HepG2 (cell line): Measurements from ENCODE around the gene STX5. TPM values are rescaled to one million over a fixed set of nuclear protein-coding genes. Genes with fewer than 3 reads are reported as not detected.

ENCODE experiments used
- CBFB ChIP-seq: sonication (generic); formaldehyde crosslinking; IDR thresholded peaks from 2 replicates; pipeline ENCODE4 v1.4.0; 2020; ENCODE audit warnings: missing genetic modification reagents
- HDAC2 ChIP-seq: sonication (generic); formaldehyde crosslinking; IDR thresholded peaks from 2 replicates; pipeline ENCODE4 v1.4.0; 2020; ENCODE audit warnings: missing genetic modification reagents
- IKZF1 ChIP-seq: fragments of 450-650 bp; IDR thresholded peaks from 2 replicates; pipeline ENCODE4 v1.7.1; 2016
- MZF1 ChIP-seq: sonication (generic); formaldehyde crosslinking; IDR thresholded peaks from 2 replicates; pipeline ENCODE4 v1.8.1; 2023; ENCODE audit warnings: mild to moderate bottlenecking, missing genetic modification reagents, borderline replicate concordance
- SALL1 ChIP-seq: sonication (generic); formaldehyde crosslinking; IDR thresholded peaks from 2 replicates; pipeline ENCODE4 v1.8.0; 2022; ENCODE audit warnings: mild to moderate bottlenecking, missing genetic modification reagents
- SOX13 ChIP-seq, 3 experiments: fragments of 450-650 bp in 1 of 3; sonication (generic) in 1 of 3; formaldehyde crosslinking in 1 of 3; IDR thresholded peaks in 2 of 3; conservative IDR thresholded peaks in 1 of 3; 2 replicates each; pipeline versions ENCODE4 v1.5.0 to v1.6.1; 2016 to 2020; ENCODE audit warnings: antibody characterized with exemption in 1 of 3, mild to moderate bottlenecking in 1 of 3, missing compliant biosample characterization in 1 of 3, missing genetic modification reagents in 1 of 3, moderate library complexity in 1 of 3
- ZNF335 ChIP-seq: sonication (generic); formaldehyde crosslinking; IDR thresholded peaks from 2 replicates; pipeline ENCODE4 v1.4.0; 2020; ENCODE audit warnings: missing genetic modification reagents
- ZNF430 ChIP-seq: sonication (generic); formaldehyde crosslinking; IDR thresholded peaks from 2 replicates; pipeline ENCODE4 v1.9.0; 2021; ENCODE audit warnings: mild to moderate bottlenecking, missing genetic modification reagents
- ZNF546 ChIP-seq: sonication (generic); formaldehyde crosslinking; conservative IDR thresholded peaks from 2 replicates; pipeline ENCODE4 v1.8.1; 2023; ENCODE audit warnings: mild to moderate bottlenecking, missing genetic modification reagents
- ZNF556 ChIP-seq: sonication (generic); formaldehyde crosslinking; IDR thresholded peaks from 2 replicates; pipeline ENCODE4 v1.4.0; 2020; ENCODE audit warnings: mild to moderate bottlenecking, missing genetic modification reagents, borderline replicate concordance
- ZSCAN9 ChIP-seq: IDR thresholded peaks from 2 replicates; pipeline ENCODE4 v1.6.1; 2016; ENCODE audit warnings: borderline replicate concordance
- polyA plus RNA-seq, 8 experiments: library from polyadenylated mRNA; depleted of rRNA in 3 of 8; stranded (reverse) in 7 of 8; unstranded in 1 of 8; fragments of >200 nt; fragmentation: Illumina TruSeq in 4 of 8; extraction: Trizol in 4 of 8; gene quantifications; 2 replicates each; pipeline versions ENCODE4 v1.2.1 to v1.2.3, GENCODE V29; 2011 to 2016; ENCODE audit warnings: low read depth in 4 of 8, missing spikeins in 1 of 8, mixed read lengths in 1 of 8; ENCODE audit not compliant: insufficient read depth in 1 of 8
- total RNA-seq, 5 experiments: library from RNA; depleted of rRNA; stranded (reverse); fragments of >200 nt; fragmentation: Illumina TruSeq; extraction: Trizol; gene quantifications; 2 replicates each; pipeline ENCODE4 v1.2.3, GENCODE V29; 2016; ENCODE audit warnings: low read depth in 1 of 5
- TF ChIP-seq, protein P1 (sequence below): sonication (generic); formaldehyde crosslinking; IDR thresholded peaks from 2 replicates; pipeline ENCODE4 v1.4.0; 2020; ENCODE audit warnings: low read depth, missing genetic modification reagents
- TF ChIP-seq, protein P2 (sequence below): sonication (generic); formaldehyde crosslinking; IDR thresholded peaks from 2 replicates; pipeline ENCODE4 v1.4.0; 2020; ENCODE audit warnings: mild to moderate bottlenecking, missing genetic modification reagents
- TF ChIP-seq, protein P3 (sequence below): sonication (generic); formaldehyde crosslinking; IDR thresholded peaks from 2 replicates; pipeline ENCODE4 v1.4.0; 2020; ENCODE audit warnings: missing genetic modification reagents
- TF ChIP-seq, protein P4 (sequence below): sonication (generic); formaldehyde crosslinking; IDR thresholded peaks from 2 replicates; pipeline ENCODE4 v1.4.0; 2020; ENCODE audit warnings: missing genetic modification reagents
- TF ChIP-seq, protein P5 (sequence below): sonication (generic); formaldehyde crosslinking; IDR thresholded peaks from 2 replicates; pipeline ENCODE4 v1.9.0; 2021; ENCODE audit warnings: missing genetic modification reagents, borderline replicate concordance

STX5 gene
- total and polyA plus RNA-seq, 2 of the 13 experiments (the other 11 are each of a cell fraction or from before 2014, with no cell fraction given): 26.9 to 30.0 TPM

DNA sequence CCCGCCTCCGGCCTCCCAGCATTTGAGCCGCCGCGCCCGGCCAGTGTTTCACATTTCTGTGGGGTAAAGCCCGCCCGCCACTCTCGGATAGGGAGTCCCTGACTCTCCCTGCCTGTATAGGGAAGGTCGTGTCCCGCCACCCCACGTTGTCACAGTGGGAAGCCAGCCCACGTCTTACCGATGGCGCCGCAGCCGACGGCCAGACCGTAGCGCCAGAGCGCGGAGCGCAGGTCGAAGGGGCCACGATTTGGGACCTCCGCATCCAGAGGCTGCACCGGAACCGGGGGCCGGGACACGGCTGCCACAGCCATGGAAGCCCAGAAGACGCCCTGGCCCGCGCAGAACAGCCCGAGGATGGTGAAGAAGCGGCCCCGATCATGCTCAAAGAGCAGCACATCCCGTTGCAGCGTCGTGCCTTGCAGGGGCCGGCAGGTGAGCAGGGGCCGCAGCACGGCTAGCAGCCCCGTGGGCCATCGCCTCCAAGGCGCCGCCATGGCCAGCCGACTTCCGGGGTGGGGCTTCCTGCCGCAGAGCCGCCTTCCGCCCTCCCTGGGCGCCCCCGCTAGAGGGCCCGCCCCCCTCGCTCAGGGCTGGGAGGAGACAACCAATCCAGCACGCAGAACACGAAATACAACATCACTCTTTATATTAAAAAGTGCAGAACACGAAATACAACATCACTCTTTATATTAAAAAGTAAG lies 40.2 kb downstream of the STX5 start, which contains the start of gene TMEM223 (continued):
- TF ChIP-seq, protein P1, sequence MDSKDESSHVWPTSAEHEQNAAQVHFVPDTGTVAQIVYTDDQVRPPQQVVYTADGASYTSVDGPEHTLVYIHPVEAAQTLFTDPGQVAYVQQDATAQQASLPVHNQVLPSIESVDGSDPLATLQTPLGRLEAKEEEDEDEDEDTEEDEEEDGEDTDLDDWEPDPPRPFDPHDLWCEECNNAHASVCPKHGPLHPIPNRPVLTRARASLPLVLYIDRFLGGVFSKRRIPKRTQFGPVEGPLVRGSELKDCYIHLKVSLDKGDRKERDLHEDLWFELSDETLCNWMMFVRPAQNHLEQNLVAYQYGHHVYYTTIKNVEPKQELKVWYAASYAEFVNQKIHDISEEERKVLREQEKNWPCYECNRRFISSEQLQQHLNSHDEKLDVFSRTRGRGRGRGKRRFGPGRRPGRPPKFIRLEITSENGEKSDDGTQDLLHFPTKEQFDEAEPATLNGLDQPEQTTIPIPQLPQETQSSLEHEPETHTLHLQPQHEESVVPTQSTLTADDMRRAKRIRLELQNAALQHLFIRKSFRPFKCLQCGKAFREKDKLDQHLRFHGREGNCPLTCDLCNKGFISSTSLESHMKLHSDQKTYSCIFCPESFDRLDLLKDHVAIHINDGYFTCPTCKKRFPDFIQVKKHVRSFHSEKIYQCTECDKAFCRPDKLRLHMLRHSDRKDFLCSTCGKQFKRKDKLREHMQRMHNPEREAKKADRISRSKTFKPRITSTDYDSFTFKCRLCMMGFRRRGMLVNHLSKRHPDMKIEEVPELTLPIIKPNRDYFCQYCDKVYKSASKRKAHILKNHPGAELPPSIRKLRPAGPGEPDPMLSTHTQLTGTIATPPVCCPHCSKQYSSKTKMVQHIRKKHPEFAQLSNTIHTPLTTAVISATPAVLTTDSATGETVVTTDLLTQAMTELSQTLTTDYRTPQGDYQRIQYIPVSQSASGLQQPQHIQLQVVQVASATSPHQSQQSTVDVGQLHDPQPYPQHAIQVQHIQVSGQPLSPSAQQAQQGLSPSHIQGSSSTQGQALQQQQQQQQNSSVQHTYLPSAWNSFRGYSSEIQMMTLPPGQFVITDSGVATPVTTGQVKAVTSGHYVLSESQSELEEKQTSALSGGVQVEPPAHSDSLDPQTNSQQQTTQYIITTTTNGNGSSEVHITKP: peak; percentile 54; the same call in 1 of the 2 replicates
- TF ChIP-seq, protein P2, sequence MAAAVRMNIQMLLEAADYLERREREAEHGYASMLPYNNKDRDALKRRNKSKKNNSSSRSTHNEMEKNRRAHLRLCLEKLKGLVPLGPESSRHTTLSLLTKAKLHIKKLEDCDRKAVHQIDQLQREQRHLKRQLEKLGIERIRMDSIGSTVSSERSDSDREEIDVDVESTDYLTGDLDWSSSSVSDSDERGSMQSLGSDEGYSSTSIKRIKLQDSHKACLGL (CRISPR knock-in tag): peak; percentile 92; the same call in 1 of the 2 replicates
- peak; percentile 60 for TF ChIP-seq SALL1 (CRISPR knock-in tag)
- TF ChIP-seq, protein P3, sequence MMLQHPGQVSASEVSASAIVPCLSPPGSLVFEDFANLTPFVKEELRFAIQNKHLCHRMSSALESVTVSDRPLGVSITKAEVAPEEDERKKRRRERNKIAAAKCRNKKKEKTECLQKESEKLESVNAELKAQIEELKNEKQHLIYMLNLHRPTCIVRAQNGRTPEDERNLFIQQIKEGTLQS (CRISPR knock-in tag): peak; percentile 41; the same call in 1 of the 2 replicates
- peak; percentile 55; the same call in 1 of the 2 replicates for TF ChIP-seq ZNF430 (CRISPR knock-in tag)
- TF ChIP-seq ZNF546 (CRISPR knock-in tag): peak; percentile 94
- TF ChIP-seq, protein P4, sequence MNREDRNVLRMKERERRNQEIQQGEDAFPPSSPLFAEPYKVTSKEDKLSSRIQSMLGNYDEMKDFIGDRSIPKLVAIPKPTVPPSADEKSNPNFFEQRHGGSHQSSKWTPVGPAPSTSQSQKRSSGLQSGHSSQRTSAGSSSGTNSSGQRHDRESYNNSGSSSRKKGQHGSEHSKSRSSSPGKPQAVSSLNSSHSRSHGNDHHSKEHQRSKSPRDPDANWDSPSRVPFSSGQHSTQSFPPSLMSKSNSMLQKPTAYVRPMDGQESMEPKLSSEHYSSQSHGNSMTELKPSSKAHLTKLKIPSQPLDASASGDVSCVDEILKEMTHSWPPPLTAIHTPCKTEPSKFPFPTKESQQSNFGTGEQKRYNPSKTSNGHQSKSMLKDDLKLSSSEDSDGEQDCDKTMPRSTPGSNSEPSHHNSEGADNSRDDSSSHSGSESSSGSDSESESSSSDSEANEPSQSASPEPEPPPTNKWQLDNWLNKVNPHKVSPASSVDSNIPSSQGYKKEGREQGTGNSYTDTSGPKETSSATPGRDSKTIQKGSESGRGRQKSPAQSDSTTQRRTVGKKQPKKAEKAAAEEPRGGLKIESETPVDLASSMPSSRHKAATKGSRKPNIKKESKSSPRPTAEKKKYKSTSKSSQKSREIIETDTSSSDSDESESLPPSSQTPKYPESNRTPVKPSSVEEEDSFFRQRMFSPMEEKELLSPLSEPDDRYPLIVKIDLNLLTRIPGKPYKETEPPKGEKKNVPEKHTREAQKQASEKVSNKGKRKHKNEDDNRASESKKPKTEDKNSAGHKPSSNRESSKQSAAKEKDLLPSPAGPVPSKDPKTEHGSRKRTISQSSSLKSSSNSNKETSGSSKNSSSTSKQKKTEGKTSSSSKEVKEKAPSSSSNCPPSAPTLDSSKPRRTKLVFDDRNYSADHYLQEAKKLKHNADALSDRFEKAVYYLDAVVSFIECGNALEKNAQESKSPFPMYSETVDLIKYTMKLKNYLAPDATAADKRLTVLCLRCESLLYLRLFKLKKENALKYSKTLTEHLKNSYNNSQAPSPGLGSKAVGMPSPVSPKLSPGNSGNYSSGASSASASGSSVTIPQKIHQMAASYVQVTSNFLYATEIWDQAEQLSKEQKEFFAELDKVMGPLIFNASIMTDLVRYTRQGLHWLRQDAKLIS (CRISPR knock-in tag): 0 out of 2 replicates have a peak, but pooled peaks have one; percentile 75
- TF ChIP-seq HDAC2: peak; percentile 47; the same call in 1 of the 2 replicates
- no peak for TF ChIP-seq ZNF556 (CRISPR knock-in tag)
- no peak for TF ChIP-seq SOX13 (IDR thresholded peaks at IDR 0.05)
- peak in 1 of 2 experiments; percentile 37; a peak in 1 of 4 replicates for TF ChIP-seq SOX13 (CRISPR knock-in tag; conservative IDR thresholded peaks at IDR 0.05 in 1 of 2, IDR thresholded peaks at IDR 0.05 in 1 of 2)
- TF ChIP-seq ZNF335 (CRISPR knock-in tag): peak; percentile 50; the same call in 1 of the 2 replicates
- 0 out of 2 replicates have a peak, but pooled peaks have one; percentile 58 for TF ChIP-seq MZF1 (CRISPR knock-in tag)
- TF ChIP-seq IKZF1: no peak
- TF ChIP-seq, protein P5, sequence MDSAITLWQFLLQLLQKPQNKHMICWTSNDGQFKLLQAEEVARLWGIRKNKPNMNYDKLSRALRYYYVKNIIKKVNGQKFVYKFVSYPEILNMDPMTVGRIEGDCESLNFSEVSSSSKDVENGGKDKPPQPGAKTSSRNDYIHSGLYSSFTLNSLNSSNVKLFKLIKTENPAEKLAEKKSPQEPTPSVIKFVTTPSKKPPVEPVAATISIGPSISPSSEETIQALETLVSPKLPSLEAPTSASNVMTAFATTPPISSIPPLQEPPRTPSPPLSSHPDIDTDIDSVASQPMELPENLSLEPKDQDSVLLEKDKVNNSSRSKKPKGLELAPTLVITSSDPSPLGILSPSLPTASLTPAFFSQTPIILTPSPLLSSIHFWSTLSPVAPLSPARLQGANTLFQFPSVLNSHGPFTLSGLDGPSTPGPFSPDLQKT: no peak
- TF ChIP-seq CBFB (CRISPR knock-in tag): peak; percentile 78
- peak; percentile 79 for TF ChIP-seq ZSCAN9 (CRISPR knock-in tag)
